DMS 273 (cell line): ENCODE measurements around the gene ABCG2.

Source experiments
- DNase-seq: peaks from one replicate; lab custom pipeline; 2025; ENCODE audit not compliant: unreplicated experiment; lab: John Stamatoyannopoulos, UW

ABCG2 gene

GRCh38 chr4:88077911-88078524 lies 80.4 kb downstream of the ABCG2 start:
- DNase-seq: no peak

GRCh38 chr4:88075336-88075735 lies 83.1 kb downstream of the ABCG2 start:
- no peak for DNase-seq

- DNase-seq: no peak
Measured at GRCh38 chr4:88070031-88070430, 88.4 kb downstream of the ABCG2 start.

- no peak for DNase-seq
Measured at GRCh38 chr4:88064410-88064809, 94.0 kb downstream of the ABCG2 start.

GRCh38 chr4:88063634-88064296 lies 94.7 kb downstream of the ABCG2 start:
- no peak for DNase-seq

DNA sequence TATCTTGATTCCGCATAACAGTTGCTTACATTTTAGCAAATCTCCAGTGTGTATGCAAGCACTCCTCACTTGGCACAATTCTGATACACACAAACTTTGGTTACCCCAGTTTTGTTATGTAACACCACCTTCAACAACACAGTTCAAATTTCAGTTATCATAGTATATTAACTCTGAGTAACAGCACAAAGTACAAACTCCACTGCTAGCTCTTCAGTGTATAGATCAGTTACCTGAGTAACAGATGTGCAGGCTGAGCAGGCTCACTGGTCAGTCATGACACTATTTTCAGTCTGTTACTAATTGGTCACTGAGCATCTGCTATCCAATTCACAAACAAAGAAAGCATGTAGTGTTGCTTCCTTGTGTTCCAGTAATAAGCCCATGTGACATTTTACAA lies 95.6 kb downstream of the ABCG2 start:
- DNase-seq: no peak

GRCh38 chr4:88062311-88062710 lies 96.1 kb downstream of the ABCG2 start:
- no peak for DNase-seq

DNA sequence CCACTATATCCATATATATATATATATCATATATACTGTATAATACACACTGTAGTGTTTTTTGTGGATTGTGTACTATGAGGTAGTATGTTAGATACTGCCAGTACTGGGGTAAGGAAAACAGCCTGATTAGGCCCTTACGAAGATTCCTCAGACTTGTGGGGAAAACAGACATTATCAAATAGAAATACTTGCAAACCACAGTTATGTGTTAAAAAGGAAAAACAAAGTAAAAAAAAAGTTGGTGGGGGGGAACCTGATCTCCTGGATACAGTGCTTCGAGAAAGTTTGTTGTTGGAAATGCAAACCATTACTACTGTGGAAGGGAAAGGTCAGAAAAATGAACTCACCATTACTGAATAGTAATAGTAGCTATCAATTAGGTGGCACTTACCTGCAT lies 98.0 kb downstream of the ABCG2 start:
- no peak for DNase-seq

DNA sequence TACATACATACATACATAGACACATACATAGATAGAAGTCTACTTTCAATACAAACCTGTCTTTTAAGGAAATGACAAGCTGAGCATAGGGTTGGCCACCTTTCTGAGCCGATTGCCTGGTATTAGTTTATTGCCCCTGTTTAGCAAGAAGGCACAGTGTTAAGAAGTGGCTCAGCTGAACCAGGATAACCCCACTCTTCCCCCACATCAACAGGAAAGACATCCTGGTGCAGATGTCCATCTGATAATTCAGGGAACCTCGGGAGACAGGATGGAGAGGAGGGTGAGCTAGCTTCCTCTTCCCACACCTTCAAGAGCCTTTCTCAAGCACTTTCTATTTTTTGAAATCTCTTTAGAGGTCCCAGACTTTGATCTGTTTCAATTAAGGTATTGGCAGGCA lies 98.7 kb downstream of the ABCG2 start:
- no peak for DNase-seq

DNA sequence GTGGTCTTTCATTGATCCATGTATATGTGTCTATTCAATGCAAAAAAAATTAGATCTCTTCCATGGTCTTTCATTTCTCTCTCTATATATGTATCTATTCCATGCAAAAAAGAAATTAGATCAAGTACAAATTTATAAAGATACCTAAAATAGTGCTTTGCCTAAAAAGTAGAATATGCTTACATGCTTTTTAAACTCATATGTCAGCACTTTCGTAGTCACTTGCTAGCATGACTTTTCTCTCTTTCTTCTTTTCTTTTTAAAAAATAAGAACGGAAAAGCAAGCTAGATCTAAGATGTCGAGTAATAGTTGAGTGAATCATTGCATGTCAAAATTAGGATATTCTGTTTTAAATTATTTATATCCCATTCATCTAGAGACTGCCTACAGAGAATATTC lies 100.1 kb downstream of the ABCG2 start:
- DNase-seq: no peak

- peak; percentile 43 for DNase-seq
Measured at GRCh38 chr4:88054901-88055300, 103.5 kb downstream of the ABCG2 start.

DNA sequence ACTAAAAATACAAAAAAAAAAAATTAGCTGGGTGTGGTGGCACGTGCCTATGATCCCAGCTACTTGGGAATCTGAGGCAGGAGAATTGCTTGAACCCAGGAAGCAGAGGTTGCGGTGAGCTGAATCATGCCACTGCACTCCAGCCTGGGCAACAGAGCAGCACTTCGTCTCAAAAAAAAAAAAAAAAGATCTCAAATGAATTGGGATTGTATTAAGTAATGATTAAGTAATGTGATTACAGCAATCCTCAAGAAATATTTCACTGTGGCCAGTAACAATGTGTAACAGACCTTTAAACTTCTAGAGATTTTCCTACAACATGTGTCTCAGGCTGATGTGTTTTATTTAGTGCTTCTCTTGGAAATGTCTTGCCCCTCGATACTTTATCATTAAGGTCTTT lies 104.2 kb downstream of the ABCG2 start:
- DNase-seq: no peak

- no peak for DNase-seq
Measured at GRCh38 chr4:88045021-88045420, 113.4 kb downstream of the ABCG2 start.

DNA sequence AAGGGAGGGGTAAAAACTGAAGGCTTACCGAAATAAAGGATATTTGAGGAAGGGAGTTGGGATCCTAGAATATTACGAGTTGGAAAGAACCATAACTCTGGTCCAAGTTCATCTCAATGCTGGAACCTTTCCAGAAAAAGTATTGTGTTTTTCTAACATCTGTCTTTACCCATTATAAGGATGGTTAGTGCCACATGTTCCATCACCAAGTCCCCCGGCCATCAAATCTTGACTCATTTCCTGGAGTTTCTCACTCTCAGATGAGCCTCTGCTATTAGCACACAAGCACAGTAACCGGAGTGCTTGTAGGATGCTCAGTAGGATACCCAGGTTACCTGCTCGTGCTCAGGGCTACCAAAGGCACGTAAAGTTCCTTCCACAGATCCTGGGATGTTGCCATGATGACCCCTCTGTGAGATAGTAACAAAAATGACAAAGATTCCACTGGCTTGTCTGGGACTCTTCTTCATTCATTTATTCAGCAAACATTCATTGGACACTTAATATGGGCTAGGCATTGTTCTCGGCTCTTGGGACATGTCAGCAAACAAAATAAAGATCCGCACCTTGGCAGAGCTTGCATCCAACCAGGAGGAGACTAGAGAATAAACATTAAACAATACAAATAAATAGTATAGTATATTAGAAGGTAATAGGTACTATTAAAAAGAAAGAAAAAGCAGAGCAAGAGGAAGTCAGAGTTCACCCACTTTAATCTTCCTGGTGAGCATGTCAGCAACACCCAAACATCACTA lies 114.7 kb downstream of the ABCG2 start:
- no peak for DNase-seq

GRCh38 chr4:88043001-88043400 lies 115.4 kb downstream of the ABCG2 start:
- DNase-seq: no peak

- no peak for DNase-seq
Measured at GRCh38 chr4:88041626-88042025, 116.8 kb downstream of the ABCG2 start.

- no peak for DNase-seq
Measured at GRCh38 chr4:88040707-88041106, 117.7 kb downstream of the ABCG2 start.
